Gastroesophageal sphincter (tissue), 4 donors: ENCODE results near the gene ANGEL1. TPM values are rescaled to one million over a fixed set of nuclear protein-coding genes. Genes with fewer than 3 reads are reported as not detected.

Experiments used
- ATAC-seq: fragments of 150-250 bp; one replicate; pipeline ENCODE4 v1.9.1; 2016; ENCODE audit warnings: mild to moderate bottlenecking, moderate library complexity
- H3K27ac ChIP-seq, 4 donors: fragments of 200-600 bp; sonication (generic) in 3 of 4; 1 replicate in 3 of 4; 2 replicates in 1 of 4; pipeline ENCODE4 v1.5.1; 2016 to 2019
- H3K27me3 ChIP-seq: fragments of 200-600 bp; sonication (generic); one replicate; pipeline ENCODE4 v1.5.1; 2019
- H3K36me3 ChIP-seq, 2 donors: fragments of 200-600 bp; sonication (generic); one replicate each; pipeline ENCODE4 v1.5.1; 2019; ENCODE audit warnings: control low read depth in 1 of 2
- H3K4me1 ChIP-seq, 3 donors: fragments of 200-600 bp; sonication (generic); 1 replicate in 2 of 3; 2 replicates in 1 of 3; pipeline ENCODE4 v1.5.1; 2016 to 2019; ENCODE audit warnings: control low read depth in 2 of 3
- H3K4me3 ChIP-seq, 2 donors: fragments of 200-600 bp; sonication (generic); one replicate each; pipeline ENCODE4 v1.5.1; 2019; ENCODE audit warnings: mild to moderate bottlenecking in 1 of 2, moderate library complexity in 1 of 2
- H3K9me3 ChIP-seq, 3 donors: fragments of 200-600 bp; sonication (generic); one replicate each; pipeline ENCODE4 v1.5.1; 2017 to 2019; ENCODE audit warnings: control low read depth in 2 of 3
- EP300 ChIP-seq: sonication (generic); formaldehyde crosslinking; IDR thresholded peaks from one replicate; pipeline ENCODE4 v1.6.1; 2017; ENCODE audit warnings: antibody characterized with exemption, mild to moderate bottlenecking
- POLR2A ChIP-seq, 2 donors: fragments of 450-650 bp; IDR thresholded peaks; one replicate each; pipeline ENCODE4 v1.6.1; 2017; ENCODE audit warnings: antibody characterized with exemption in 2 of 2, mild to moderate bottlenecking in 2 of 2, moderate library complexity in 1 of 2
- POLR2AphosphoS5 ChIP-seq: sonication (generic); formaldehyde crosslinking; IDR thresholded peaks from one replicate; pipeline ENCODE4 v1.6.1; 2017; ENCODE audit warnings: antibody characterized with exemption
- WGBS, 2 donors: methylation state at CpG; one replicate each; pipeline ENCODE4 v1.1.5; 2018; ENCODE audit warnings: low coverage in 1 of 2; 5-methylcytosine and 5-hydroxymethylcytosine counted together
- total RNA-seq, 4 donors: library from RNA; depleted of rRNA; stranded (reverse); fragments of >200 nt; gene quantifications; one replicate each; pipeline ENCODE4 v1.1.0, GENCODE V29; 2016
- TF ChIP-seq, protein P1 (sequence below), 4 experiments: fragments of 200-600 bp in 2 of 4; fragments of 450-650 bp in 2 of 4; sonication (generic) in 1 of 4; IDR thresholded peaks; one replicate each; pipeline ENCODE4 v1.5.1; 2017 to 2019; ENCODE audit warnings: antibody characterized with exemption in 4 of 4, mild to moderate bottlenecking in 2 of 4, moderate library complexity in 2 of 4

The ANGEL1 gene
- total RNA-seq, 4 donors from 2014 or later, result 9.0 to 27.5 (median 12.2) TPM

- H3K4me3 ChIP-seq, result no peak overlapping the region
- H3K4me1 ChIP-seq, result peaks cover 0 to 44% (median 17%) of the 10 kb centered on the region in 3 donors
- H3K9me3 ChIP-seq, result no peaks in the 10 kb centered on the region
- no peaks in the 10 kb centered on the region for H3K27me3 ChIP-seq
- no peak for ATAC-seq
- H3K36me3 ChIP-seq, result peaks cover 0 to 74% of the 10 kb centered on the region in 2 donors
- TF ChIP-seq POLR2A (IDR thresholded peaks at IDR 0.05) (no peak), EP300 (no peak), POLR2AphosphoS5 (no peak)
- TF ChIP-seq, protein P1, sequence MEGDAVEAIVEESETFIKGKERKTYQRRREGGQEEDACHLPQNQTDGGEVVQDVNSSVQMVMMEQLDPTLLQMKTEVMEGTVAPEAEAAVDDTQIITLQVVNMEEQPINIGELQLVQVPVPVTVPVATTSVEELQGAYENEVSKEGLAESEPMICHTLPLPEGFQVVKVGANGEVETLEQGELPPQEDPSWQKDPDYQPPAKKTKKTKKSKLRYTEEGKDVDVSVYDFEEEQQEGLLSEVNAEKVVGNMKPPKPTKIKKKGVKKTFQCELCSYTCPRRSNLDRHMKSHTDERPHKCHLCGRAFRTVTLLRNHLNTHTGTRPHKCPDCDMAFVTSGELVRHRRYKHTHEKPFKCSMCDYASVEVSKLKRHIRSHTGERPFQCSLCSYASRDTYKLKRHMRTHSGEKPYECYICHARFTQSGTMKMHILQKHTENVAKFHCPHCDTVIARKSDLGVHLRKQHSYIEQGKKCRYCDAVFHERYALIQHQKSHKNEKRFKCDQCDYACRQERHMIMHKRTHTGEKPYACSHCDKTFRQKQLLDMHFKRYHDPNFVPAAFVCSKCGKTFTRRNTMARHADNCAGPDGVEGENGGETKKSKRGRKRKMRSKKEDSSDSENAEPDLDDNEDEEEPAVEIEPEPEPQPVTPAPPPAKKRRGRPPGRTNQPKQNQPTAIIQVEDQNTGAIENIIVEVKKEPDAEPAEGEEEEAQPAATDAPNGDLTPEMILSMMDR (IDR thresholded peaks at IDR 0.05), result no peak
- WGBS, 2 donors, result 40 to 62% methylated on average over 1 to 7 of the region's 10 CpGs
- peak overlapping the region in 3 of 4 donors; percentile 54 to 57 (median 55) for H3K27ac ChIP-seq
Measured at GRCh38 chr14:76782115-76782884, 30.4 kb downstream of the ANGEL1 start.

DNA sequence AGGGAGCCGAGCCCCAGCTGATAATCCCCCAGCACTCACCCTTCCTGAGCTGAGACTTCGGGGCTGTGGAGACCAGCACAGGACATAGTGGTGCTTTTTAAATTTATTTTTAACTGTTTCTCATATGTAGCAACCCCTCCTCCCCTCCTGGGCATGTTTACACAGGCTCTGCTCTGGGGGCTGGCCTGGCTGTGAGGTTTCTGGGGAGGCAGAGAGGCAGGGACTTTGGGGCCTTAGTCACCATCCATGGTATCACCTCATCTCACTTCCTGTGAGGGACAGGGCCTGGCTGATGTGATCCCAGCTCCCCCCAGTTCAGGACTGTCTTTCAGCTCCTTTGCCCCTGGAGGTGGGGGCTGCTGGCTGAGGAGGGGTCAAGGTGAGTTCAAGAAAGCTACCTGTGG lies 31.0 kb downstream of the ANGEL1 start:
- no peak for TF ChIP-seq EP300
- TF ChIP-seq POLR2A (IDR thresholded peaks at IDR 0.05), result no peak
- TF ChIP-seq, protein P1 (IDR thresholded peaks at IDR 0.05), result no peak
- no peak for TF ChIP-seq POLR2AphosphoS5
- WGBS, 2 donors, result 100% methylated on average over 1 of the region's 2 CpGs; no CpG with 5 or more reads in 1 of the 2 donors
- H3K27ac ChIP-seq, result peak overlapping the region in 3 of 4 donors; percentile 54 to 57 (median 55)
- no peaks in the 10 kb centered on the region for H3K9me3 ChIP-seq
- no peak overlapping the region for H3K4me3 ChIP-seq
- H3K4me1 ChIP-seq, result peaks cover 0 to 44% (median 17%) of the 10 kb centered on the region in 3 donors
- peaks cover 0 to 74% of the 10 kb centered on the region in 2 donors for H3K36me3 ChIP-seq
- no peaks in the 10 kb centered on the region for H3K27me3 ChIP-seq
- no peak for ATAC-seq

GRCh38 chr14:76780875-76781647 lies 31.6 kb downstream of the ANGEL1 start:
- peaks cover 0 to 72% of the 10 kb centered on the region in 2 donors for H3K36me3 ChIP-seq
- H3K27me3 ChIP-seq, result no peaks in the 10 kb centered on the region
- H3K4me3 ChIP-seq, result no peak overlapping the region
- peak overlapping the region in 3 of 4 donors; percentile 54 to 57 (median 55) for H3K27ac ChIP-seq
- H3K4me1 ChIP-seq, result peaks cover 0 to 44% (median 17%) of the 10 kb centered on the region in 3 donors
- no peaks in the 10 kb centered on the region for H3K9me3 ChIP-seq
- WGBS, 2 donors, result 66 to 70% methylated on average over 4 of the region's 11 CpGs
- no peak for ATAC-seq
- no peak for TF ChIP-seq EP300
- no peak for TF ChIP-seq POLR2AphosphoS5
- TF ChIP-seq, protein P1 (IDR thresholded peaks at IDR 0.05), result no peak
- no peak for TF ChIP-seq POLR2A (IDR thresholded peaks at IDR 0.05)

GRCh38 chr14:76780360-76780759 lies 32.3 kb downstream of the ANGEL1 start:
- Histone ChIP-seq H3K4me3 (no peak overlapping the region), H3K27ac (peak overlapping the region in 2 of 4 donors; percentile 8 to 54), H3K4me1 (peaks cover 0 to 44% (median 17%) of the 10 kb centered on the region in 3 donors), H3K9me3 (no peaks in the 10 kb centered on the region), H3K36me3 (peaks cover 0 to 74% of the 10 kb centered on the region in 2 donors), H3K27me3 (no peaks in the 10 kb centered on the region)
- 55 to 66% methylated on average over 3 to 5 of the region's 5 CpGs for WGBS, 2 donors
- TF ChIP-seq POLR2A (IDR thresholded peaks at IDR 0.05) (no peak), EP300 (no peak), POLR2AphosphoS5 (no peak)
- TF ChIP-seq, protein P1 (IDR thresholded peaks at IDR 0.05), result no peak
- ATAC-seq, result no peak
